ENCODE measurements around the gene GCH1. TPM values are rescaled to one million over a fixed set of nuclear protein-coding genes. Genes with fewer than 3 reads are reported as not detected.
"Not testable (repeated sequence)": the region's sequence is repeated elsewhere in the genome, so short reads cannot be mapped to it uniquely, and the experiment has no call there.

GCH1 gene
- total RNA-seq, 1 donor from 2014 or later: 1.2 TPM

DNA sequence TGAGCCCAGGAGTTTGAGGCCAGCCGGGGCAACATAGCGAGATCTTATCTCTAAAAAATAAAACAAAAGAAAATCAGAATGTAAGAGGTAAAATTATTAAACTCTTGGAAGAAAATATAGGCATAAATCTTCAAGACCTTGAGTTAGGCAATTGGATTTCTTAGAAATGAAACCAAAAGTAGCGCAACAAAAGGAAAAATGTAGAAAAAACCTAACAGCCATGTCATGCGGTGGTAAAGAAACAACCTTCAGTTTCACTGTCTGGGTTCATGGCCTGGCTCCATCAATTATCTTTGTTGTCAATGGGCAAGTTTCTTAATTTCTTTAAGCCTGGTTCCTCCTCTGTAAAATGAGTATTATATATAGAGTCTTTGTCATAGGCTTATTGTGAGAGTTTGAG lies 5.6 kb upstream of the GCH1 start:
- DNase-seq: no peak

DNA sequence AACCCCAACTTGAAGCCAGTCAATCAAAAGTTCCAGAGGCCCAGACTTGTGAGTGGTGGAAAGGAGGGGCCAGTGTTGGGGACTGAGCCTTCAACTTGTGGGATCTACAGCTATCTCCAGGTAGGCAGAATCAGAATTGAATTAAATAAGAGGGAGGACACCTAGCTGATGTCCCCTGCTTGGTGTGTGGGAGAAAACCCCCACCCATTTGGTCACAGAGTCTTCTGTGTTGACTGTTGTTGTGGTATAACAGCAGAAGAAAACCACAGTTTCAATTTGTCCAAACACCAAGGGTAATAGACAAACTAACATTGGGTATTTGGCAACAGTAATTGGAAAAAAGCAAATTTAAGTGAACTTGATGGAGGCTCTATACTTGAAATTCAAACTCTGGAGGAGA lies 3.4 kb upstream of the GCH1 start:
- no peak for DNase-seq

DNA sequence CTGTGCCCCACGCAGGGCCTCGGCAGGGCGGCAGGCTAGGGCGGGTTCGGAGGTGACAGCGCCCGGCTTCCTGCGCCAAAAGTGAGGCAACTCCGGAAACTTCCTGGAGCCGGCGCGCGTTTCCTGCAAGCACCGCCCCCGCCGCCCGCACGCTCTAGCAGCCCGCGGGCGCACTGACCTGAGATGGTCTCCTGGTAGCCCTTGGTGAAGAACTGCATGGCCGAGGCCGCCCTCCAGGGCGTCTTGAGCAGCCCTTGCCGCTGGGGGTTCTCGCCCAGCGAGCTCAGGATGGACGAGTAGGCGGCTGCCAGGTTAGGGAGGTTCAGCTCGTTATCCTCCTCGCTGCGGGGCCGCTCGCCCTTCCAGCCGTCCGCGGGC lies 494 bp downstream of the GCH1 start:
- no peak for DNase-seq

DNA sequence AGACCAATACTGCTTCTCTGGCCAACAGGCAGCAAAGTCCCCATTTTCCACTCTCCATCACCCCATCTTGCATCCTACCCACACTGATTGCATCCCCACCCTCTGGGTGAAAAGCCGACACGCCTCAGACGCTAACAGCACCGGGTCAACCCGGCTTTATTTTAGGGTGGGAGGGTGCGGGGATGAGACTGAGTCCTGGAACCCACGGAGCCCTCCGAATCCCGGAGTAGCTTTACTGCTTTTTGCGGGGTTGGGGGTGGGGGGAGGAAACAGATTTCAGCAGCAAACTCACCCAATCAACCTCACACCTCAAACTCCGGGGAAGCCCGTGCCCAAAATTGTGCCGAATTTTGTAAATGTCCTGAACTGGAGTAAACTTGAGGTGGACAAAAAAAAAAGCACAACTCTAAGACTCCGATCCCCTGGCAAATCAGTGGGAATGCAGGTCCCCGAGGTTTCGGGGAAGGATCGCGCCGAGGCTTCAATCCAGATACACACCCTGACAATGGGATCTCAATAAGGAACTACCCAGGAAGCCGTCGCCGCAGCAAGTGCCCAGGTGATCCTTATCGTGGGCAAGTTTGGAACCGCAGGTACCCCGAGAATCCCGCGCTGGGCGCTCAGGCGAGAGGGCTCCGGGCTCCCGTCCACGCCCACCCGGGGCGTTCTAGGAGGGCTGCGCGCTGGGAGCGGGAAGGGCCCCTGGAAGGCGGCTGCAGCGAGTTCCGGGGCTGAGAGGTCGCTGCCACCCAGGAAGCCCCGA lies 1.1 kb downstream of the GCH1 start:
- DNase-seq: no peak

DNA sequence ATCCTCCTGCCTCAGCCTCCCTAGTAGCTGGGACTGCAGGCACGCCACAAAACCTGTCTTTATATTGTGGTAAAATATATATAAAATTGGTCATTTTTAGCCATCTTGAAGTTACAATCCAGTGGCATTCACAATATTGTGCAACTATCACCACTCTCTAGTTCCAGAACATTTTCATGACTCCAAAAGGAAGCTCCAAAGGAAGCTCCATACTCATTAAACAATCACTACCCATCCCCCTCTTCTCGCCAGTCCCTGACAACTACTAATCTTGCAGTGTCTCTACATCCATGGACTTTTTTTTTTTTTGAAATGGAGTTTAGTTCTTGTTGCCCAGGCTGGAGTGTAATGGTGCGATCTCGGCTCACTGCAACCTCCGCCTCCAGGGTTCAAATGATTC lies 3.1 kb downstream of the GCH1 start:
- no peak for DNase-seq

DNA sequence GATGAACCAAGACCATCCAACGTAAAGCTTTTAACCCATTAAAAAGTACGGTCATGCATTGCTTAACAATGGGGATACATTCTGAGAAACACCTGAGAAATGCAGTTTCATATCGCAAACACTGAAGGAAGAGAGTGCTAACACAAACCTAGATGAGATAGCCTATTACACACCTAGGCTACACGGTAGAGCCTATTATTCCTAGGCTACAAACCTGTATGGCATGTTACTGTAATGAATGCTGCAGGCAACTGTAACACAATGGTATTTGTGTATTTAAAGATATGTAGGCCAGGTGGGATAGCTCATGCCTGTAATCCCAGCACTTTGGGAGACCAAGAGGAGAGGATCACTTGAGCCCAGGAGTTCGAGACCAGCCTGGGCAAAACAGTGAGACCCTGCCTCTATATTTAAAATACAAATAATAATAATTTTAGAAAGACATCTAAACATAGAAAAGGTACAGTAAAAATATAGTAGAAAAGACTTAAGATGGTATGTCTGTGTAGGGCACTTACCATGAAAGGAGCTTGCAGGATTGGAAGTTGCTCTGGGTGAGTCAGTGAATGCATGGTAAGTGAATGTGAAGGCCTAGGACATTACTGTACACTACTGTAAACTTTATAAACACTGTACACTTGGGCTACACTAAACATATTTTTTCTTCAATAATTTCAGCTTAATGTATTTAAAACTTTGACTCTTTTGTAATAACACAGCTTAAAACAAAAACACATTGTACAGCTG lies 4.6 kb downstream of the GCH1 start:
- DNase-seq: not testable (repeated sequence)

DNA sequence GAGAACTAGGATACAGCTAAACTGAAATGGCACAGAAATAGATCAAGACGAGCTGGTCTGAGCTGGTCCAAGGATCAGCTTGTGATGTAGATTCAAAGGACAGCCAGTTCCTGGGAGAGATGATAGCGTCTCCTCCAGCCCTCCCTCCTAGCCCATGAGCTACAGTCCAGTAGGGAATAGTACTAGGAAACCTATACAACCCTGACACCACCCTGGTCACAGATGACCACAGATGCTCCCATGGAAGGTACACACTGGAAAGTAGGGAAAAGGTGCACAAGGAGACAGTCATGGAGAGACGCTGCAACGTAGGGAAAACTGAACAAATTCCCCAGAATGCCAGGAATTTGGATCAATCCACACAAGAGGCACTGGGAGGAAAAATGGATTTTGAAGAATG lies 6.9 kb downstream of the GCH1 start:
- DNase-seq: no peak

DNA sequence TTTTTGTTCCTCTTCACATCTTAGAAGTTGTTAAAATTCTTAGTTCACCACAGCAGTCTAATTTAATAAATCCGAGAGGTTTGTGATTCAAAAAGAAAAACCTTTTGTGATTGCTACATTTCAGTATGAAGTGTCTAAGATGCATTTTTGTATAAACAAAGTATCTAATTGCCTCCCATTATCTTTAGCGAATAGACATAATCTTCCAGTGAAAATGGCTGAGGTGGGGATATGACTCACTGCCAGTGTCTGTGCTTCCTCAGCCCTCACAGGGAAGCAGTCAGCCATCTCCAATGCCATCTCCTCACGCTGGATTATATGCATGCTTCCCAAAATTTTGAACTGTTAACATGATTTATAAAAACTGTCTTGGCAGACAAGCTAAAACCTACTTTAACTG lies 7.6 kb downstream of the GCH1 start:
- DNase-seq: no peak

DNA sequence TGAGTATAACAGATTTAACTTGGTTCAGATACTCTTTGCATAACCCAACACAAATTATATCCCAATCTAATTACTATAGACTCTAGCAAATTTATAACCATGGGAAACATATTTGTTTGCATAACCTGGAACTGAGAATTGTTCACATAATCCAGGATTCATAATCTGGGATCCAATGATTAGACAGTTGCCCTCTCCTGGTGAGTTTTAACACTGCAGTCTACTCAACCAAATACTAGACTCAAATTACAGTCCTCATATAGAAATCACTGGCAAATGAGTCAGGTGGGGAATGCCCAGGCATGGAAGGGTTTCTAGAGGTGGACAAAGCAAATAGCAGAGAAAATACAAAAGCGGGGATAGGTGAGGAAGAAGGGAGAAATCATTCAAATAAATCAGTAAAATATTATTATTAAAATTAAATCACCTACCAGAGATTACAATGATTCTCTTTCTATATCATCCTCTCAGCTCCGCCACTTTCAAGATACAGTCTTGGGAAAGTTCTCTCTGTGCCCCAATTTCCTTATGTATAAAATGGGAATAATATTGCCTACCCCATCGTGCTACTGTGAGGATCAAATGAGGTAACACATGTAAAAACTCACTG lies 9.4 kb downstream of the GCH1 start:
- no peak for DNase-seq

DNA sequence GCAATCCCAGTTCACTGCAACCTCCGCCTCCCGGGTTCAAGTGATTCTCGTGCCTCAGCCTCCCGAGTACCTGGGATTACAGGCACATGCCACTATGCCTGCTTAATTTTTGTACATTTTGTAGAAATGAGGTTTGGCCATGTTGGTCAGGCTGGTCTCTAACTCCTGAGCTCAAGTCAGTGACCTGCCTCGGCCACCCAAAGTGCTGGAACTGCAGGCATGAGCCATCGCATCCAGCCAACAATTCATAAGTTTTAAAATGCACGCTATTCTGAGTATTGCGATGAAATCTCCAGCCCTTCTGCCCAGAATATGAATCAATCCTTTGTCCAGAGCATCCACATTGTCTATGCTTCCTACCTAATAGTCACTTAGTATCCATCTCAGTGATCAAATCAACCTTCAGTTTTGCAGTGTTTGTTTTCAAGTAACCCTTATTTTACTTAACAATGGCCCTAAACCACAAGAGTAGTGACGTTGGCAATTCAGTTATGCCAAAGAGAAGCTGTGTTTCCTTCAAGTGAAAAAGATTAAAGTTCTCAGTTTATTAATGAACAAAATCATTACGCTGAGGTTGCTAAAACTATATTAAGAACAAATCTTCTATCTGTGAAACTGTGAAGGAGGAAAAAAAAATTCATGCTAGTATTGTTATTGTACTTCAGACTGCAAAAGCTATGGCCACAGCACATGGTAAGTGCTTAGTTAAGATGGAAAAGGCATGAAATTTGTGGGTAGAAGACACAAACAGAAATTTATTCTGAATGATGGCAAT lies 11.0 kb downstream of the GCH1 start:
- no peak for DNase-seq

DNA sequence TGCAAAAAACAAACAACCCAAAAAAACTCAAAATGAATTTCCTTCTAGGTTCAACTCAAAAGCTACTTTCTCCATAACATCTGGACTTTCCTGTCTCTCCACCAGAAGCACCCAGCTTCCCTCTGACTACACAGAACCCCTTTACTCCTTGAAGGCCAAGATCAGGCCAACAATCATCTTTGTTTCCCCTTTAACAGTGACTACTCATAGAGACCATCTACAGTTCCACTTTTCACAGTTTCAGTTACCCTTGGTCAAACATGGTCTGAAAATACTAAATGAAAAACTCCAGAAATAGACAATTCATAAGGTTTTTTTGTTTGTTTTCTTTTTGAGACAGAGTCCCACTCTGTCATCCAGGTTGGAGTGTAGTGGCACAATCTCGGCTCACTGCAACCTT lies 11.8 kb downstream of the GCH1 start:
- no peak for DNase-seq

DNA sequence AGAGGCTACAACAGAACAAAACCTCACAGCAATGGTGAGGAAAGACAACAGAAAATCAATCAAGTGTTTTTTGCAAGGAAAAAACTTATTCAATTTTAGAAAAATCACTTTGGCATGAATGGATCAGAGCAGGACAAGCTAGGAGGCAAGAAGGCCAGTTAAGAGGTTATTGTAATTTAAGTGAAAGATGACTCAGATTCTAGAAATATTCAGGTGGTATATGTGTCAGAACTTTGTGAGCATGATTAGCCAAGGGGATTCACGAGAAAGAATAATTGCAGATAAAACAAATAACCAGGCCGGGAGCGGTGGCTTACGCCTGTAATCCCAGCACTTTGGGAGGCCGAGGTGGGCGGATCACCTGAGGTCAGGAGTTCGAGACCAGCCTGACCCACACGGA lies 12.7 kb downstream of the GCH1 start:
- DNase-seq: no peak

DNA sequence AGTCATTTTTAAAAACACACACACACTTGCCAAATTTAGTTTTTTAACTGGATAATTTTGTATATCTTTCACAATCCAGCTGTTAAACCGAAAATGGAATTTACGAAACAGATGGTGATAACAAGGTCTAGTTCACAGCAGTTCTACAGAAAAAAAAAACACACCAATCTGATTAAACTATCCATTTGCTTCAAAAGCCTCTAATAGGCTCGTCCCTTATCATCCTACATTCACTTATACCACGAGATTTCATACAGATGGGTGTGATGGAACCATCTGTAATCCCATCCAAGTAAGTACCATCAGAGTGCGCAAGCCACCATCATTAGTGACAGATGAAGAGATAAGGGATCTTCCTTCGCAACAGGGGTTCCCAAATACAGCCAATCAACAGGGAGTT lies 20.1 kb downstream of the GCH1 start:
- no peak for DNase-seq

DNA sequence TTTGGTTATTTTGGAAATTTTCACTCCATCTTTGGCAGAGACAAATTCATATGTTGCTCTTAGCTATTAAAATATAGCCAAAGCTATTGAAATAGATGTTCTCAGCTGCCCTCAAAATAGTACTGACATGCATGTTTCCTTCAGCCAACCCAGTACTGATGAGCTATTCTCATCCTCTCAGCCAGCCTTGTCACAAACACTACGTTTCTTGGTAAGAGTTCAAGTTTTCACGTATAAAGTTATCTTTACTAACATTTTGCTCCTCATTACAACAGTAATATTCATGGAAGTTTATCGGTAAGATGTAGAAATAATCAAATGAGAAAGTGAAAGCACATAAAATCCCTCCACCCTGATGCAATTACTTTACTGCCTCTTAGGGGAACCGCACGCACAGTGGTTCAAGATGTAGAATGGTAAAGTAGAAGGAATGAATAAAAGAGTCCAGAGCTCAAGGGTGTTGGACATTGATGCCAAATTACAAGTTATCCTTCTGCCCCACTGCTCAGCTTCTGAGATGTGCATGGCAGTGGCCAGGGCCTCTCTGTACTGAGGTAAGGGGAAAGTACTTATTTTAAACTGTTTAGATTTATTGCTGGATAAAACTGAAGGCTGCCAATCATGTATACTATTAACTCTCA lies 20.7 kb downstream of the GCH1 start:
- no peak for DNase-seq

DNA sequence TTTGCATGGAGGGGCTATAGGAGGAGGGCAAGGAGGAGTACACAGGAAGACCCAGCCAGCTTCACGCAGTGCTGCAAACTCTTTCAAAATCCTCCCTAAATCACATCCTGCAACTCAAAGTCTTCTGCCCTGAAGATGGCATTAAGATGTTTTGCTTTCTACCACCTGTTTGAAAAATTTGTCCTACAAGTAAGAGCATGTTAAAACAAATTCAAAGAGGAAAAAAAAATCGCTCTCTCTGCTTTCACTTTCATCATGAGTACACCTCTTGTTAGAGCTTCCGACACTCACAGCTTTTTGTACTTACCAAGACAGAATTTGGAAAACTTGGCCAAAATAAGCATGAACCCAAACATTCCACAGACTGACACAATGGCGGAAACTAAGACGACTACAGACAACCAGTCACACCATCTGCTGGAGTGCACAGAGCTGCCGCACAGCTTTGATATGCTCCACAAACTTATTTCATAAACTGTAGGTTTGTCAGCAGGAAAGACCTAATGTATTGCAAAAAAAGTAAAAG lies 21.3 kb downstream of the GCH1 start:
- no peak for DNase-seq

DNA sequence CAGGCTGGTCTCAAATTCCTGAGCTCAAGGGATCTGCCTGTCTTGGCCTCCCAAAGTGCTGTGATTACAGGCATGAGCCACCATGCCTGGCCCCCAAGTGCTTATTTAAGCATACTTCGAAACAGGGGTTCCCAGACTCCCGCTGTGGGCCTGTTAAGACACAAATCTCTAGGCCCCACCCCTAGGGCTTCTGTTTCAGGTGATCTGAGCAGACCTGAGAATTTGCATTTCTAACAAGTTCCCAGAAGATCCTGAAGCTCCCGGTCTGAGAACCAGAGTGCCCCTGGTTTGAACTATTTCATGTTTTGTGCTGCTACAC lies 25.0 kb downstream of the GCH1 start:
- DNase-seq: no peak

DNA sequence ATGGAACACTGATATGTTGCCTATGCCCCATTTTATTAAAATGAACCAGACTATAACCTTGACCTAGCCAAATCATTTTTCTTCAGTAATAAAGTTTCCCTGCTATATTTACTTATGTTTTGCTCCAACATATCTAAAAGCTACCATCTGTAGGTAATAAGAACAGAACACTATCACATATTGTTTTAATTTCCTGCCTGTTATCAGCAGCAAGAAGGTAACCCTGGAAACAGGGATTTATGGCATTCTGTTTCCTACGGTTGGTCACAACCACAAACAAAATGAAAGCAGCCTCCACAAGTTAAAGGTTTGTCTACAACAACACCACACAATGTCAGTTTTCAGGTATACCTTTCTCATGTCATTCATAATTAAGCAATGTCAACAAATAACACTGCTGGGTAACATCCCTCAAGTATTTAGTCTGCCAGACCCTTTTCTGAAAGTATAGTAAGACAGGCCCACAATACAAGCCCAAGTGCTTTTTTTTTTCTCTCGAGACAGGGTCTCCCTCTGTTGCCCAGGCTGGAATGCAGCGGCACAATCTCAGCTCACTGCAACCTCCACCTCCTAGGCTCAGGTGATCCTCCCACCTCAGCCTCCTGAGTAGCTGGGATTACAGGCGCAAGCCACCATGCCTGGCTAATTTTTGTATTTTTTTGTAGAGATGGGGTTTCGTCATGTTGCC lies 25.5 kb downstream of the GCH1 start:
- DNase-seq: no peak

DNA sequence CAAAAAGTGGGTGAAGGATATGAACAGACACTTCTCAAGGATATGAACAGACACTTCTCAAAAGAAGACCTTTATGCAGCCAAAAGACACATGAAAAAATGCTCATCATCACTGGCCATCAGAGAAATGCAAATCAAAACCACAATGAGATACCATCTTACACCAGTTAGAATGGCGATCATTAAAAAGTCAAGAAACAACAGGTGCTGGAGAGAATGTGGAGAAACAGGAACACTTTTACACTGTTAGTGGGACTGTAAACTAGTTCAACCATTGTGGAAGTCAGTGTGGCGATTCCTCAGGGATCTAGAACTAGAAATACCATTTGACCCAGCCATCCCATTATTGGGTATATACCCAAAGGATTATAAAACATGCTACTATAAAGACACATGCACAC lies 27.0 kb downstream of the GCH1 start:
- DNase-seq: not testable (repeated sequence)

DNA sequence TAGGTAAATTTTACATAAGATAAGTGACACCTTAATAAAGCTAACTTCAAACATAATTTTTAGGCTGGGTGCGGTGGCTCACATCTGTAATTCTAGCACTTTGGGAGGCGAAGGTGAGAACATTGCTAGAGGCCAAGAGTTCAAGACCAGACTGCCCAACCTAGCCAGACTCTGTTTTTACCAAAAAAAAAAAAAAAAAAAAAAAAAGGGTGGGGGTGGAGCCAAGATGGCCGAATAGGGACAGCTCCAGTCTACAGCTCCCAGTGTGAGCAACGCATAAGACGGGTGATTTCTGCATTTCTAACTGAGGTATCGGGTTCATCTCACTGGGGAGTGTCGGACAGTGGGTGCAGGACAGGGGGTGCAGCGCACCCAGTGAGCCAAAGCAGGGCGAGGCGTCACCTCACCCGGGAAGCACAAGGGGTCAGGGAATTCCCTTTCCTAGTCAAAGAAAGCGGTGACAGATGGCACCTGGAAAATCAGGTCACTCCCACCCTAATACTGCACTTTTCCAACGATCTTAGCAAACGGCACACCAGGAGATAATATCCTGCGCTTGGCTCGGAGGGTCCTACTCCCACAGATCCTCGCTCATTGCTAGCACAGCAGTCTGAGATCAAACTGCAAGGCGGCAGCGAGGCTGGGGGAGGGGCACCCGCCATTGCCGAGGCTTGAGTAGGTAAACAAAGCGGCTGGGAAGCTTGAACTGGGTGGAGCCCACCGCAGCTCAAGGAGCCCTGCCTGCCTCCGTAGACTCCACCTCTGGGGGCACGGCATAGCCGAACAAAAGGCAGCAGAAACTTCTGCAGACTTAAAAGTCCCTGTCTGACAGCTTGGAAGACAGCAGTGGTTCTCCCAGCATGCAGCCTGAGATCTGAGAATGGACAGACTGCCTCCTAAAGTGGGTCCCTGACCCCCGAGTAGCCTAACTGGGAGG lies 32.2 kb downstream of the GCH1 start:
- DNase-seq: not testable (repeated sequence)

DNA sequence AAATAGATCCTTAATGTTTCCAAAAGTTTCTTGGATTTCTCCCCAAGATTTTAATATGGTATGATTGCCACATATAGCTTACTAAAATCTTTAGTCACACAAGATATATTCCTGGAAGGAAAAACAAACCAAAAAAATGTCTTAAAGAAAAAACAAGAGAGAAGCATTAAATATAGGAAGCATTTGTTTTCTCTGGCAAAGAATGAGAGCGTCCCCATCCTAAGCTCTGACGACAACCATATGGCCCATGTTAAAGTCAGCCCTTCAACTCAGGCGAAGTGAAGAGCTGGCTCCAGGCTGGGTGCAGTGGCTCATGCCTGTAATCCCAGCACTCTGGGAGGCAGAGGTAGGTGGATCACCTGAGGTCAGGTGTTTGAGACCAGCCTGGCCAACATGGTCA lies 35.6 kb downstream of the GCH1 start:
- no peak for DNase-seq

DNA sequence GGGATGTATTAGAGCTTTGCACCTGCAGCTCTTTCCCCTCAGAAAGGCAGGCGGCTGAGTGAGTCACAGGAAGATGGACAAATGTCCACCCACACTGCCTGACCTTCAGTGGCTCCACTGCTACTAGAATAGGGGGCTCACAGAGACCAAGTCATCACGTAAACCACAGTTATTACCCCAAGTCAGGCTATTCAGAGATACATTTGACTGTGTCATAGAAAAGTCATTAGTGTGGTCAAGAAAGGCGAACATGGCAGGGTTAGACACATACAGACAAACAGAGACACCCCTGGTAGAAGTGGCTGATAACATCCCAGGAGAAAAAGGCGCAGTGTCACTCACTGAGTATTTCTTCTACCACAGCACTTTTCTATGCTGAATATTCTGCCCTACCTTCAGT lies 36.0 kb downstream of the GCH1 start:
- no peak for DNase-seq

Measured in occipital lobe (tissue), 2 donors.